ENCODE results near the gene BEND3.

BEND3 gene

GRCh38 chr6:107080036-107080435 lies 35.3 kb downstream of the BEND3 start:
- DNase-seq = no peak

- DNase-seq = no peak
Measured at GRCh38 chr6:107079429-107079828, 35.9 kb downstream of the BEND3 start.

GRCh38 chr6:107077710-107078109 lies 37.6 kb downstream of the BEND3 start:
- DNase-seq = no peak

- no peak for DNase-seq
Measured at GRCh38 chr6:107075951-107076381, 39.3 kb downstream of the BEND3 start.

- DNase-seq = no peak
Measured at GRCh38 chr6:107070686-107071085, 44.6 kb downstream of the BEND3 start.

GRCh38 chr6:107069631-107070548 lies 45.4 kb downstream of the BEND3 start:
- no peak for DNase-seq

GRCh38 chr6:107068691-107069630 lies 46.4 kb downstream of the BEND3 start:
- DNase-seq = no peak

GRCh38 chr6:107066697-107067659 lies 48.3 kb downstream of the BEND3 start:
- DNase-seq = no peak

GRCh38 chr6:107064579-107065065 lies 50.7 kb downstream of the BEND3 start:
- DNase-seq = no peak

- no peak for DNase-seq
Measured at GRCh38 chr6:107062691-107063090, 52.6 kb downstream of the BEND3 start.

GRCh38 chr6:107061125-107062020 lies 53.9 kb downstream of the BEND3 start:
- no peak for DNase-seq

GRCh38 chr6:107060704-107061103 lies 54.6 kb downstream of the BEND3 start:
- DNase-seq = no peak

GRCh38 chr6:107059606-107060005 lies 55.7 kb downstream of the BEND3 start:
- DNase-seq = no peak

- no peak for DNase-seq
Measured at GRCh38 chr6:107057679-107058078, 57.6 kb downstream of the BEND3 start.

GRCh38 chr6:107056796-107057195 lies 58.5 kb downstream of the BEND3 start:
- DNase-seq = no peak

- DNase-seq = no peak
Measured at GRCh38 chr6:107047807-107048206, 67.5 kb downstream of the BEND3 start.

- no peak for DNase-seq
Measured at GRCh38 chr6:107045826-107046675, 69.3 kb downstream of the BEND3 start.

GRCh38 chr6:107033126-107033525 lies 82.2 kb downstream of the BEND3 start:
- DNase-seq = no peak

- DNase-seq = no peak
Measured at GRCh38 chr6:107032051-107032450, 83.3 kb downstream of the BEND3 start.

GRCh38 chr6:107030151-107030550 lies 85.2 kb downstream of the BEND3 start:
- no peak for DNase-seq

Data from NCI-H187 treated with DMSO at 0.1 percent for 48 hours (cell line).